DMS79 treated with DMSO at 0.1 percent for 48 hours (cell line): ENCODE measurements around the gene TMEM239.
"Not testable (repeated sequence)": the region's sequence is repeated elsewhere in the genome, so short reads cannot be mapped to it uniquely, and the experiment has no call there.

Source experiments
- DNase-seq: peaks from one replicate; lab custom pipeline; 2025; lab: John Stamatoyannopoulos, UW

The TMEM239 gene

DNA sequence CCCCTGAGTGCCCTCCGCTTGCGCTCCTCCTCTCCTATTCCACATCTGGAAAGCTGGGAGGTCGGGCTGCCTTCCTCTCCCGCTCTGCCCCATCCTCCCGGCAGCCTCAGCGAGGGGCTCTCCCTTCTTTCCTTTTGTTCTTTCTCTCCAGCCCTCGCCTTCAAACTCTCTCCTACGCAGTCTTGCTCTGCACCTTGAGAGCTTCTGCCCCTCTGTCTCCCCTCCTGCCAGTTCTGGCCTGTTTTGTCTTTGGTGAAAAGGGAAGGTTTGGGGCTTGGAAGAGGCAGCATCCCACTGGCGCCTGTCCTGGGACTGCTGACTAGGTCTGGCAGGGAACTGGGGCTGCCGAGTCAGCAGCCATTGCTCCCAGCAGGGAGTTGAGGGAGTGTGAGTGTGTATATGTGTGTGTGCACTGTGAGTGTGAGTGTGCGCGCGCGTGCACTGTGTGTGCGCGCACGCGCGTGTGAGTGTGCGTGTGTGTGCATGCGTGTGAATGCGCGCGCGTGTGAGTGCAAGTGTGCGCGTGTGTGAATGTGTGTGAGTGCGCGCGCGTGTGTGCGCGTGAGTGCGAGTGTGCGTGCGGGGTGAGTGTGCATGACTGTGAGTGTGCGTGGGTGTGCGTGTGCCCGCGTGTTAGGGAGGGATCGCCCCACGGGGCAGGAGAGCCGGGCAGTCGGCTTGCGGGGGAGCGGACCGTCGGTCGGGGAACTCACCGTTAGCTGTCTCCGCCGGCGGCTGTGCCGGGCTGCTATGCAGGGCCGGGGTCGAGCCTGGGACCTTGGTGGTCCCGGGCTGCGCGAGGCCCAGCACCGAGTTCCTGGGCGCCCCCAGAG is 16.3 kb upstream of the TMEM239 start:
- DNase-seq, result peak; percentile 54

DNA sequence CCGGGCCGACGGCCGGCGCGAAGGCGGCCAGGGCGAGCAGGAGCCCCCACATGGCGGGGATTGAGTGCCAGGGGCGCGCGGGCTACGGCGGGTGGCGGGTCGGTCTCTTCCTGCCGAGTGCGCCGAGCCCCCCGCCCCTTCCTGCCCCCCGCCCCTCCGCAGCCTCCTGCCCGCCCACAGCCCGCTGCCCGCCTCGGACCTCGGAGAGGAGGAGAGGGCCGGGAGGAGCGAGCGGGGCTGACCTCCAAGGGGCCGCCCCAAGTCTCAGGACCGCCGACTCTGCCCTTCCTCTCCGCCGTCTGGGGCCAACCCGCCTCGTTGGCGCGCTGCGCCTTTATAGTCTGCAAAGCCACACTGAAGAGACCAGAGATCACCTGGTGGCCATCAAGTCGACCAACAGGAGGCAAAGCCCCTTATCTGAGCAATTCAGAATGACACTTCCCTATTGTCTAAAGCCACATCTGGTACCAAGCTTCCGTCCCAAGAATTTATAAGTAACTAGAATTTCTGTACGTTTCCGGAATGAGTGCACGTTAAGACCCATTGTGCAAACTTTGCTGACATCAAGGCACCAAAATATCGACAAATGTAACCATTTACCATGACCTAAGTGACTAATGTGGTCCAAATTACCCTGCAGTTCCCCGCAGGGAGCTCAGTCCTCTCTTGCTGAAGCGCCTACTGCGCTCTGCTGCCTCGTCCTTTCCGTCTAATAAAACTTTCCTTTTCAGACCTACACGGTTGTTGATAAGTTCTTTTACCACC is 15.5 kb upstream of the TMEM239 start, which contains the start of gene CPXM1:
Gene CPXM1 (minus strand): TSS at position 107 of the 765 bp plus-strand sequence. CDS start 55 bp downstream, at position 52.
- DNase-seq, result peak; percentile 42

GRCh38 chr20:2801286-2801728 is 14.9 kb upstream of the TMEM239 start:
- peak; percentile 21 for DNase-seq

GRCh38 chr20:2804041-2804828 is 11.9 kb upstream of the TMEM239 start:
- DNase-seq, result no peak

- no peak for DNase-seq
These were observed 11.1 kb upstream of the TMEM239 start for GRCh38 chr20:2804852-2805688.

- no peak for DNase-seq
These were observed 10.3 kb upstream of the TMEM239 start for GRCh38 chr20:2805689-2806350.

- DNase-seq, result no peak
These were observed 9.8 kb upstream of the TMEM239 start for GRCh38 chr20:2806351-2806701.

DNA sequence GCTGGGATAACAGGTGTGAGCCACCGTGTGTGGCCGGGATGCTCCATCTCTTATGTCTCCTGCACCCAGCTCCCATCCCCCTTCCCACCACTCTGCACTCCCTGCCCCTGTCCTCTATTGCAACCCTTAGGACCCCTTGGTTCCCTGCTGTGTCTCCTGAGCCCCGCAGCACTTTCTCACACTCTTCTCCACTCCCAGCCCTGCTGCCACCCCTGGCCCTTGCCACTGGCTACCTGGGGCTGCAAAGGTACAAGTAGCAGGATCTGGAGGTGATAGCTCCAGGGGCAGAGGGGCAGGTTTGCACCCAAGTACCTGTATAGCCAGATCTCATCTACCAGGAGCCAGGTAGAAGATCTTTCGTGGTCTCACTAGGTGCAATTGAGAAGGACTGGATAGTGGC is 9.1 kb upstream of the TMEM239 start:
- no peak for DNase-seq

DNA sequence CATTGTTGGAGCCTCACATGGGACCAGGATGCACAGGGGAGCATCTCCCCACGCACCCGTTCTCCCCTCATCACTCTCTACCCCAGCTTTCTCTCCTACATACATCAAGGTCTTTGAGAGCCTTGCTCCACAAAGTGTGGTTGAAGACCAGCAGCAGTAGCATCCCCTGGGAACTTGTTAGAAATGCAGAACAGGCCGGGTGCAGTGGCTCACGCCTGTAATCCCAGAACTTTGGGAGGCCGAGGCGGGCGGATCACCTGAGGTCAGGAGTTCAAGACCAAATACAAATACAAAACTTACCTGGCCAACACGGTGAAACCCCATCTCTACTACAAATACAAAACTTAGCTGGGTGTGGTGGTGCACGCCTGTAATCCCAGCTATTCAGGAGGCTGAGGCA is 8.2 kb upstream of the TMEM239 start:
- DNase-seq, result not testable (repeated sequence)

DNA sequence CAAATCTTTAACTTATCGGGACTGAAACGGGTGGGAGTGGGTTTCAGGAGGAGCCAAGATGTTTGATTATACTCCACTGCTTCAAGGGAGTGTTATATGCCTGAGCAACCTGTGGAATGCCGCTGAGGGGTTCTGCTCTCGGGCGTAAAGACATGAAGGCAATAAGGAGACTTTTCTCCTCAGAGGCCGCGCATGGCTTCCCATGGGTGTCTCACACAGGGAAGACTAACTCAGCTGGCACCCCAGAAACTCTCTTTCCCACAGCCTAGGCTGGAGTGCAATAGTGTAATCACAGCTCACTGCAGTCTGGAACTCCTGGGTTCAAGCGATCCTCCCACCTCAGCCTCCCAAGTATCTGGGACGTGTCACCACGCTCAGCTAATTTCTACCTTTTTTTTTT is 6.5 kb upstream of the TMEM239 start:
- no peak for DNase-seq

DNA sequence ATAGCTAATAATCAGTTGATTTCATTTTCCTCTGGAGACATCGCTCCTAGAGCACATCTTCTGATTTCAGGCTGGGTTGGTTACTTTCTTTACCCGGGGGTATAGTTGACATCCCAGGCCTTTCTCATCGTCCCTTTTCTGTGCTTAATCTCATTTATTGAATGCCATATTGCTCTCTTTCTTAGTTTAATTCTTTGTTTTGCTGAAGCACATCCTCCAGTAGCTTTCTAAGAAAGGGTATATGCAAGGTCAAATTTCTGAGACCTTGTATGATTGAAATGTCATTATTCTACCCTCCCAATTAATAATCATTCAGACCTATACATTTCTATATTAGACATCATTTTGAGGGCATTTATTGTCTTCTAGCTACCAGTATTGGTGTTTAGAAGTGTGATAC is 4.0 kb upstream of the TMEM239 start:
- no peak for DNase-seq

- no peak for DNase-seq
These were observed 2.1 kb upstream of the TMEM239 start for GRCh38 chr20:2814076-2814475.

DNA sequence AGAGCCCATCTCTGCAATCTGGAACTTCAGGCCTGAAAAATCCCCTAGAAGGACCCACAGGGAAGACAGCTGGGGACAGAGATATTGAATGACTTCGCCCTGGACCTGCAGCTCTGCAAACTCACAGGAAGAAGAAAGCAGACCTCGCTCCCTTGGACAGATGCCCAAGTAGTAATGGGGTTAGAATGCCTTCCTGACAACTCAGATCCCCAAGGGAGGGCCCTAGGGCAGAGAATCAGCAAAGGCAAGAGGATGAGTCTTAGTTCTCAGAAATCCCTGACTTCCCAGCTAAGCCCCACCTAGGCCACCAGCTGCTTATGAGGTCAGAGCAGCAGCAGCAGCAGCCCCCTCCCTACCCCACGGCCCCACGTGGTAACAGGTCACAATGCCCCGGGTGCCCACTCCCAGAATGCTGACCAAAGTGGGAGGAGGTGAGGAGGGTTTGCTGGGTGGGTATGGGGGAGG is 1.5 kb upstream of the TMEM239 start, which contains the start of gene C20orf141:
Gene C20orf141 (plus strand): TSS at position 401 of the 465 bp plus-strand sequence. CDS start 198 bp downstream, outside the sequence.
- no peak for DNase-seq

DNA sequence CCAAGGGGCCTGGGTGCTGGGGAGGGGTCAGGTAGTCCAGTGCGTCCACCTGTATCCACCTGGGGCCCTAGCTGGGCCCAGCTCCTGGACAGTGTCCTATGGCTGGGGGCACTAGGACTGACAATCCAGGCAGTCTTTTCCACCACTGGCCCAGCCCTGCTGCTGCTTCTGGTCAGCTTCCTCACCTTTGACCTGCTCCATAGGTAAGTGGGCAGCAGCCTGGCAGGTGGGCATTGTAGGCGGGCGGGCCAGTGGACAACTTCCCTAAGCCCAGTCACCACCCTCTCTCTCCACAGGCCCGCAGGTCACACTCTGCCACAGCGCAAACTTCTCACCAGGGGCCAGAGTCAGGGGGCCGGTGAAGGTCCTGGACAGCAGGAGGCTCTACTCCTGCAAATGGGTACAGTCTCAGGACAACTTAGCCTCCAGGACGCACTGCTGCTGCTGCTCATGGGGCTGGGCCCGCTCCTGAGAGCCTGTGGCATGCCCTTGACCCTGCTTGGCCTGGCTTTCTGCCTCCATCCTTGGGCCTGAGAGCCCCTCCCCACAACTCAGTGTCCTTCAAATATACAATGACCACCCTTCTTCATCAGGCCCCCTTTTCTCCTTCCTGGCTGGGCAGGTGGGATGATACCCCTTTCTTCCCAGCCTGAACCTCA is 793 bp upstream of the TMEM239 start:
- DNase-seq, result no peak

- DNase-seq, result no peak
These were observed 598 bp downstream of the TMEM239 start for GRCh38 chr20:2816583-2817340.

DNA sequence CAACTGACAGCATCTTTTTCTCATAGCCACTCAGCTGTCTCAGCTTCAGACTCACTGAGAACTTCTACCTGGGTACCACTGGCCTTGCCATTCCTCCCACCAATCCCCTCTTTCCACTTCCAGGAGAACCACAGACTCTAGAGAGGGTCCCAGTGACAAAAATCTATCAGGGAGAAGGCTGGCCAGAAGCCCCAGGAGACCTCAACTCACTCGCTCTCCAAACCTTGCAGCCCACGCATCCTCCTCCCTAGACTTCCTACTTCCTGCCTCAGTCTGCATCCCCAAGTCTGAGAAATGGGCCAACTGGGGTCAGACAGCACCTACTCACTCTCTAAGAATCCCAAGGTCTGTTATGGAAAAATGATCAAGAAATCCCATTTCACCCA is 1.2 kb downstream of the TMEM239 start:
- DNase-seq, result no peak

DNA sequence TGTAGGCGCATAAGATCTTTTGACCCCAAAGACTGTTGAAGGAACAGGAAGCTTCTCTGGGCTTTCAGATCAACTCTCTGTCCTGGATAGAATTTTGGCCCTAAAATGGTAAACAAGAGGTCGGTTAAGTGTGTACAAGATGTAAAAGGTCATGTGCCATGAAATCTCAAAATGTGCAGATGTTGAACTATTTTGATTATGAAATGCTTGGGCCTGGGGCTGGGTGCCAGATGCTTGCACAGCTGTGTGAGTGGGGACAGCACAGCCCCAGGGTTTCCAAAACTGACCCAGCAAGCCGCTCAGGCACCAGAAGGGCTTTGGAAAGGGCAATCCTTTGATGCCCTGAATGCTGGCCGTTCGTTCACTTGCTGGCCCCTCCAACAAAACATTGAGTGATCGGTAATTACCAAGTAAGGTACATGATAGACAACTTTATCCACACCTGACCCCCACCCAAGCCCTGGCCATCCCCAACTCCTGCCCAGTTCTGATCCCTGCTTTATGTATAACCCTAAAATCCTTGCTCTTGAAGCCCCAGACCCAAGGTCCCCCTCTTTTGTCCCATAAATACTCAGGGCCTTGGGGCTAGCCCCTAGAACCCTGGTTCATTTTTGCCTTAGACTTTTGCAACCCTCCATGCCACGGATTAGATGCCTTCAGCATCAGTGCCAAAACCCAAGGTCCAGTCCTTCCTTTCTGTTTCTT is 1.9 kb downstream of the TMEM239 start:
- DNase-seq, result no peak

DNA sequence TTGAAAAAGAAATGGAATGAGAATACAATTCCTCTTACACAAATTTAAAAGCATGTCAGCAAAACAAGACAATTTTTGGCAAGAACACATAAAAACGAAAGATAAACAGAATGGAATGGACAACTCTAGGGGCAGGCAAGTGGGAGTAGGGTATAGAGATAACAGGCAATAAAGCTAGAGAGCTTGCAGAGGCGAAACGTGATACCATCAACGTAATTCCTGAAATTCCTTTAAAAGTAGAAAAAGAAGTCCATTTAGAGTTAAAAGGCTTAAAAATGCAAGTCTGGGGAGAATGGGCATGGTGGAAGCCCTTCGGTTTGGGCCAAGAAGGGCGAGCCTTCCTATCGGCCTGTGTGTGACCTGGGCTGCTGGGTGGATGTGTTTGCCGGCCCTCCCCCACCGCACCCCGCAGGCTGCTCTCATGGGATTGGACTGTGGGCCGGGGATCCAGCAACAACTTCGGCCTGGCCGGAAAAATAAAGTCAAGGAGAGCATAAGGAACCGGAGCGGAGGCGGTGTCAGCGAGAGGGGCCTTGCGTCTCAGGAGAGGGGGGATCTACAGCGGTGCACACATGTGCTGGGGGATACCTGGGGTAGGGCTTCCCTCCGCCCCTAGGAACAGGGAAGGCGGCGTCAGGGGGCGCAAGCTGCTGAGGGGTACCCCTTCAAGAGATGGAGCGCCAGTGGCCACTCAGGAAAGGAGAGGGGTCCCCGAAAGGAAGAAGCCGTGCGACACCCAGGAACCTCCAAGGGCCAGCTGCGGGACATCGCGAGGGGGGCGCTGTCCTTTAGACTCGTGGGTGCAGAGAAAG is 4.1 kb downstream of the TMEM239 start:
- DNase-seq, result no peak
